ENCODE measurements around the gene KCNIP1.
"Not testable (repeated sequence)": the region's sequence is repeated elsewhere in the genome, so short reads cannot be mapped to it uniquely, and the experiment has no call there.

Gene KCNIP1

DNA sequence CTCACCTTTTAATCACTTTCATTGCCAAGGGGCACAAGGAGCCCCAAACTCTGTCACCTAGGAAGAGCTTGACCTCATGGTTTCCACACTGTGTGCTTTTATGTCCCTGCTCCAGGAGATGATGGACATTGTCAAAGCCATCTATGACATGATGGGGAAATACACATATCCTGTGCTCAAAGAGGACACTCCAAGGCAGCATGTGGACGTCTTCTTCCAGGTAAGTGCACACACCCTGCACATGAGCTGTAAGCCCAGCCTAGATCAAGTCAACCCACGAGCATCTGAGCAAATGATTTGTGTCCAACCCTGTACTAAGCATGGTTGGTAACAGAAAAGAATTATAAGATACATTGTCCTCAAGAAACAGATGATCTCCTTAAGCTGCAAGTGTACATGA lies 228.9 kb downstream of the KCNIP1 start:
- DNase-seq = no peak

DNA sequence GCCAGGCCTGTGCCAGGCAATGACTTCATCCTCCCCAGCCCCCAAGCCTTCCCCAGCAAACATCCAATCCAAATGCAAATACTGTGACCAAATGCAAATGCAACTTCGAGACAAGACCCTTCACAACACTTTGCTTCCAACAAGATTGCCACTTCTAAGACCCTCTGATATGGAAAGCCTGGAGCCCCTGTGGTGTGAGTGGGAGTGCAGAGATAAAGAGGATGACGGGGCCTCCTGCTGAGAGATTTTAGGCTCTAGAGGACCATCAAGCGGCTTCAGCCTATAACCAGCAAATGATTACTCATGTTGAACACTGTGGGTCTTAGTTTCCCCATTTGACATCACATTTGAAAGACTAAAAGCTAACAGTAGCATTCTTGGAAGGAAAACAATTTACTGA lies 233.1 kb downstream of the KCNIP1 start:
- DNase-seq = no peak

DNA sequence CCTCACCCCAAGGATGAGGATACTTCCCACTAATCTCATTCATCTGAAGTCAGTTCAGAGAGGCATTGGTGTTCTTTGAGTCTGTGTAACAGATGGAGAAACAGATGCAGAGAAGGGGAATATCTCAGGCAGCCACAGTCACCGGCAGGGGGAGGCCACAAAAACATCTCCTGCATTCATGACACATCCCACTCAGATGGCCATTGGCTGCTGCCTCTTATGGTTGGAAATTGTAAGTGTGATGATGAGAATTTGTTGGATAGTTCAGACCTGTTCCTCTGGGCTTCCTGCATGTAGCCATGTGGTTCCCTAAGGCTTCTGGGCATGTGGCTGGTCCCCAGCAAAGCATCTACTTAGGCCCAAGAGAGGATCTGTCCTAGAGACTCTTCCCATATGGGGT lies 233.8 kb downstream of the KCNIP1 start:
- no peak for DNase-seq

DNA sequence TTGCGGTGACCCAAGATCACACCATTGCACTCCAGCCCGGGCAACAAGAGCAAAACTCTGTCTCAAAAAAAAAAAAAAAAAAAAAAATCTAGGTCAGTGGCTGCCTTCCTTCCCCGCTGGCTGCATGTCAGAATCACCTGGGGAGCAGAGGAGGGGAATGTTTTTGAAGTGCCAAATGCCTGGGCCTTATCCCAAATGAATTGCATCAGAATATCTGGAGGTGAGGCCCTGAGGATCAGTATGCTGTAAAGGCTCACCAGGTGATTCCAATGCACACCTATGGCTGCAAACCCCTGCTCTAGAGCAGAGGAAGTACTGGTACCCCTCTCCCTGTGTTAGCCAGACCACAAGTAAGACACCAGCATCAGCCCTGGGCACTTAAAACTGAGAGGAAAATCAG lies 235.0 kb downstream of the KCNIP1 start:
- no peak for DNase-seq

DNA sequence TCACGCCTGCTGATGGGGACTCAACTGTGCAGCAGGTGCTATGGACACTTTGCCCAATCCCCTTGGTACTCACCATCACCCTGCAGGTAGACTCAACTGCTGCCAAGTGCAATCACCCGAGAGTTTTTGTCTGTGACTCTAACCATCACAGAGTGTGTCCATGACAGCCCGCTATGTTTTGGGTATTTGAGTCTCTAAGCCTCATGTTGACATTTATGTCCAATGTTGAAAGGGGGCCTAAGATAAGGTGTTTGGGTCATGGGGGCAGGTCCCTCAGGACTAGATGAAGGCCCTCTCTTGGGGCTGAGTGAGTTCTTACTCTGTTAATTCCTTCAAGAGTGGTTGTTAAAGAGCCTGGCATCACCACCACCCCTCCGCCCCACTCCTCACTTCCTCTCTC lies 235.6 kb downstream of the KCNIP1 start:
- DNase-seq = no peak

DNA sequence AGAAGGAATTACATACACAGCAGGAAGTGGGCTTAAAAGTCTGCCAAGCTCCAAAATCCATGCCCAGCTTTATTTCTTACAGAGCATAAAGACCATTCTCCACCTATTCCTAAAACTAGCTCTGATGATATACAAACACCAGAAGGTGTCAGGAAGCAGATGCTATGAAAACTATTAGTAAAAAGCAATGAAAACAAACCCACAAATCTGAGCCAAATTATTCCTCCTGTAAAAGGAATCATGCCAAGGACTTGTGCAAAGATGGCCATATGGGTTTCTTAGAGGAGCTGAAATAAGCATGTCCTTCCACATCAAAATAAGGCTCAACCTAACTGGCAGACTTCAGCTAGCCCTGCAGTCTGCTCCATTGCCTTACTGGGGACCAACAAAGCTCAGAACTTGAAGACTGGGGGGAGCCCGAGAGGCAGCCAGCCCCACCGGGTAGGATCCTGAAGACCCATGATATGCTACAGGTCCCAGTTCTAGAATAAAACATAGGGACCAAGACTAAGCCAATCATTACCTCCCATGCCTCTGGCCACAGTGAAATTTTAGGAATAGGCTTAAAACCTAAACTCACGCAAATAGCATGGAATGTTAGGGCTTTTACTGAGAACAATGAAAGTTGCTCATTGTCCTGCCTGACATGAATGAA lies 236.9 kb downstream of the KCNIP1 start:
- DNase-seq = no peak

DNA sequence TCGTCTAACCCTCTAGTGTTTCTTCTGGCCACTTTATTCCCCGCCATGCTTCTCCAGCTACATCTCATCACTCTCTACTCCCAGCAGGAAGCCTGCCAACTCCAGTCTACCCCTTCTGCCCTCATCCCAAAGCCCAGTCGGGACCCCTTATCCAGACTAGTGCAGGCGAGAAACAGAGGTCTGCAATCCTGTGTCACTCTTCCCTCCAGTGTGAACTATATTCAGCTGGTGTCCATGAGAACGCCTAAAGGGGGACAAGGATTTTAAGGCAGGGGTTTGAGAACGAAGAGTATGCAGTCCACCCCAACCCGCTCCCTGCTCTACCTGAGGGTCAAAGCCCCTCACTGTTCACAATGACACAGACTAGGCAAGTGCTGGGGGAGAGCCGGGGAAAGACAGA lies 238.0 kb downstream of the KCNIP1 start:
- no peak for DNase-seq

DNA sequence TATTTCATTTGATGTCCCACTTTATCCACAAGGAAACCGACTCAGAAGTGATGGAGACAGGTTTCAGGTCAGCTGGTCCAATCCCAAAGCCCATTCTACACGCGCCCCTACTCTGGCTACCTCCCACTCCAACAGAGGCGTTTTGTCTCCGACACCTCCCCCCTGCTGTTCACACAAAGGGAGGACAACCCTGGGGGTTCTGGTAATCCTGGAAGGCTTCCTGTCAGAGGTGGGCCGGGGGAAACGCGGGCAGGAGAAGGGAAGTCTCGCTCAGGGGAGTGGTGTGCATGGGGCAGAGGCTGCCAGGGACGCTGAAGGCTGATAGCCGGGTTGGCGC lies 240.0 kb downstream of the KCNIP1 start:
- no peak for DNase-seq

DNA sequence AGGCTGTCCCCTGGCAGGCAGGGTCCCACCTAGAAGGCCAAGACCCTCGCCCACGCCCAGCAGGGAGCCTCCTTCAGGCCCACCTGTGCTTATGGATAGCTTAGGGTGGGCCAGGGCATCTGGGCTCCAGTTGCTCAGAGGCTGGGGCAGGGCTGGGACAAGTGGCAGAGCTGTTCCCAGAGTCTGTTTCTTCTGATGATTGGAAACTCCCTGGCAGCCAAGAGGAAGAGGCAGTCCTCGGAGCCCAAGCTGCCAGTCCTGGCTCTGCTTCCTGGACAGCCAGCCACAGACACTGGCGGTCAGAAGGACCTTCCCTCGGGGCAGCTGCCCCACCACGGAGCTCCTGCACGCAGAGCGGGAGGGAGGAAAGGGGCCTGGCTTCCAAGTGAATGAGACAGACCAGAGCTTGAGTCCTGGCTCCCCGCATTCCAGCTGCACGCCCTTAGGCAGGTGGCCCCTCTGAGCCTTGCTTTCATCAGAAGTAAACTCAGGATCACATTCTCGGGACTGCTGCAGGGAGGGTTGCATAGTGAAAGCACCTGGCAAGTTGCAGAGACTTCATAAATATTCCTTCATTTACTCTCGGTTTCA lies 241.8 kb downstream of the KCNIP1 start:
- DNase-seq = no peak

DNA sequence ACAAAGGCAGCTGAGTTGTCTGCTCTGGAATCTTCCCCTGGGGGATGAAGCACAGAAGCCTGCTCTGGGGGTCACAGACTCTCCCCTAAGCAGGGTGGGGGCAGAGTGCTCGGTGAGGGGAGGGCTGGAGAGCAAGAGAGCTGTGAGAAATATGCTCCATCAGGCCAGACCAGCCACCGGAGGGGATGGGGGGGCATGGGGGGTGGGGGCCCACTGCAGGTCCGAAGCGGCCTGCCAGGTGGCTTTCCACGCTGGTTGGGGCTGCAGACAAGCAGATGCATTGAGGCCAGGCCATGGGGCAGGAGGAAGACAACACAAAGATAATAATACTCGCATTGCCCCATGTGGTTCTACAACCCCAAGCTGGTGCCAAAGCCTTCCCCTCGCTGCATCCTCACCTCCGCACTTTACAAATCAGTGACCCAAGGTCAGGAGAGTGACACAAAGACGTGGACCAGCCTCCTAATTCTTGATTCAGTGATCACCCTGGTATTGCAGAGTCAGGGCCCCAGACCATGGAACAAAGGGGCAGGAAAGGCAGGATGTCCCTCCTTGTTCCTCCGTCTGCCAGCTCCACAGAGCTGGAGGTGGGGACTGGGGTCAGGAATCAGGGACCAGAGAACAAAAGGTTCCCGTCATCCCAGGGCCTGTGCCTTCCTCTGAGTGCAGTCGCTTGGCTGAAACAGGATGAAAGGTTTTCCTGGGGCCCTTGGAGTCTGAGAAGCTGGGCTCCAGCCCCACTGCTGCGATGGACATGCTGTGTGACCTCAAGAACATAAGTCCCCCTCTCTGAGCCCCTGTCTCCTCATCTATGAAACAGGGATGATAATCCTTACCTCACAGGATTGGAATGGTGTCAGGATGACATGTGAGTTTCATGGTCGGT lies 242.5 kb downstream of the KCNIP1 start:
- no peak for DNase-seq

DNA sequence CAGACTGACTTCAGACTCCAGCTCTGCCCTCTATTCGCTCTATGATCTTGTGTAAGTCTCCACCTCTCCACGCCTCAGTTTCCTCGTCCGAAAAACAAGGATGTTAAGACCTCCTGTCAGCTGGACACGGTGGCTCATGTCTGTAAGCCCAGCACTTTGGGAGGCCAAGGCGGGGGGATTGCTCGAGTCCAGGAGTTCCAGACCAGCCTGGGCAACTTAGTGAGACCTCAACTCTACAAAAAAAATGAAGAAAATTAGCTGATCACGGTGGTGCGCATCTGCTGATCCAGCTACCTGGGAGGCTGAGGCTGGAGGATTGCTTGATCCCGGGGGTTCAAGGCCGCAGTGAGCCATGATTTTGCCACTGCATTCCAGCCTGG lies 243.1 kb downstream of the KCNIP1 start:
- no peak for DNase-seq

DNA sequence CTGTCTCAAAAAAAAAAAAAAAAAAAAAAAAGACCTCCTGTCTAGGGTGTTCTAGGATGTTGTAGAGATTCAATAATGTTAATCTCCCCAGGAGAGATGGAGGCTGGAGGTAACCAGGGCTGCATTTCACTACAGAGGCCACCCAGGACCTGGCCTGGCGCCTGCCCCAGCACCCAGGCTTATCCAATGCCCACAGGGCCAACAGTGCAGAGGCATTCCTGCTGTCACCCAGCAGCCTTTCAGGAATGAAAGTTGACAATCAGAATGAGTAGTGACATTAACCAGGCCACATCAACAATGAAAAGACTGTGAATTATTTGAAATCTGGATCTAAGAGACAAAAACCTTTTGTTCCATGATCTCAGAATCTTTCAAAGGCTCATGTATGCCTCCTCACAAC lies 243.5 kb downstream of the KCNIP1 start:
- DNase-seq = no peak

DNA sequence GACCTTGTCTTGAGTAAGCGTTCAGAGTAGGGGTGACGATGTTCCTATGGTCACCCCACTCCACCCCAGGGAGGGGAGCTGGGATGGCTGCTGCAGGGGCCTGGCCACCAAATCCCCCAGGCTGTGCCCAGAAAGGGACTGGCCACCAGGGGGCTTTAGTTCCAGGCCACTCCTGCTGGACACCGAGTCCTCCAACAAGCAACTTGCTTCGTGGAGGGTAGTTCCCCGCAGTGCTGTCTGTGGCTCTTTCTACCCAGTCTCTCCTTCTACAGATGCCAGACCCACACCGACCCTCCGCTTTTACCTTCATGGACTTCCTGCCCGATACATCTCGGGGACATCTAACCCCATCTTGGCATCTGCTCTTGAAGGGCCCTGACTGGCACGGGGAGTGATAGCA lies 244.0 kb downstream of the KCNIP1 start:
- no peak for DNase-seq

DNA sequence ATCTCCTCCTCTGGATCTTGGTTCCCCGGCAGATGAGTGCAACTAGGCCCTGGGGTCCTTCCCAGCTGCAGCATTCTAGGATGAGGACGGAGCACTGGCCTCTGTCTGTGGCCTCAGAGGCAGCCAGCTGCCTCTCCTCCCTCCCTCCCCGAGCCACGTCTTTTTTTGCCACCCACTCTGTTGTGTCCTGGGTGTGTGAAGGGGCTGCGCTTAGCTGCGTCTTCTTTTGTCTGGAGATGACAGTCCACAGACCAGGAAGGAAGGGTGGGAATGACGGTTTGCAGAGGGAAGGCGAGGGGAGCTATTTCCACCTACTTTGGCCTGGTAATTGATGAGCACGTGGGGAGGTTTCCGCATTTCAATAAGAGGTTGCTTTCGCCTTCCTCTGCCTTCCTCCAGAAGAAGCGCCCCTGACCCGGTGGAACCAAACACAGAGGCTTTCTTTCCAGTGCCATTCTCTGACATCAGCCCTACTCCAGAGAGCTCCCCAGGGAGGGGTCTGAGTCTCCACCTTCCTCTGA lies 245.2 kb downstream of the KCNIP1 start:
- DNase-seq = no peak

DNA sequence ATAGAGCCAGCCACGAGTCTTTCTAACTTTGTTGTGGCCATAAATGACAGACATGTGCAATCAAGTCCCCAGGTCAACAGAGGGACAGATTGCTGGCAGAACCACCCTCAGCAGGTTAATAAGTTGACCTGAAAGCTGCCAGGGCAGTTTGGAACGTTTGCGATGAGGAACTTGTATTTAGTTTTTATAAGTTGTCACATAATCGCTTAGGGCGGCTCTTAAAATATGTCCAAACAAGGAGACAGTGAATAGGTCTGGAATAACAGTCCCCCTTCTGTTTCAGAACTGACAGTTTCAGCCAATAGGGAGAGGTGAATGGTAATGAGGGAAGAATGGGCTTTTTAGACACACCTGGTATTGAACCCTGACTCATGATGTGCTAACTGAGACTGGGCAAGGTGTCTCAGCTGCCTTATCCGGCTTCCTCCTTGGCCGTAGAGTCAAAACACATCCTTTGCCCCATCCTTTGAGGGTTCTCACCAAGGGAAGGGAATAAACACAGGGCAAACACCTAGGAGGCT lies 246.2 kb downstream of the KCNIP1 start:
- no peak for DNase-seq

DNA sequence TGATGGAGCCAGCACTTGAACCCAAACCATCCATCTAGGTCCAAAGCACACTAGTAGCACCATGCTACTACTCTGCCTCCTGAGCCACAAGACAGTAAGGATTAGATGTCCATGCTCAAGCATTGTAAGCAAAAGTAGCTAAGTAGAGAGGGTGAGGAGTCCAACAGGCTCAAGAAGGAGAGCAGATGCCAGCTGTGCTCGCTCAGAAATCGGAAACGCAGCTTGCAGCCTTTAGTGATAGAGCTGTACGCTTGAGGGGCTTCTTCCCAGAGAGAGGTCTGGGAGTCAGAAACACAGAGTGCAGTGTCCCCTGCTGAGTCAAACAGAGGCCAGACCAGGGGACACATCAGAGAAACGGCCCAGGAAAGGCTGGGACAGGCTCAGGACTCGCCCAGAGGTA lies 247.0 kb downstream of the KCNIP1 start:
- no peak for DNase-seq

DNA sequence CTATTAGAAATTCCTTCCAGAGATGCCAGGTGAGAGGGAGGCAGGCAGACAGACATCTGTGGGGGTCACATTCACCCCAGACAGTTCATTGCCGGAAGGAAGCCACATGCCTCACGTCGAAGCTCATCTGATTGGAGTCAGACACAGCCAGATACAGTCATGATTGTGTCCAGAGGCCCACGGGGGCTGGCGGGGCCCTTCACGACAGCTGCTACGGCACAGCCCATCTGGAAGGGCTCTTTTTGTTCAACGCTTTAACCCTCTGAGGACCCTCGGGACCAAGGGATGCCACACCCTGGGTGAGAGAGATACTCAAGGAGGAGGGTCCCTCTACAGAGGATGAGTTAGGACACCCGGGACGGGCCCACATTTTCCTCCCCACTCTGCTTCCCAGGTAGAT lies 247.8 kb downstream of the KCNIP1 start:
- no peak for DNase-seq

DNA sequence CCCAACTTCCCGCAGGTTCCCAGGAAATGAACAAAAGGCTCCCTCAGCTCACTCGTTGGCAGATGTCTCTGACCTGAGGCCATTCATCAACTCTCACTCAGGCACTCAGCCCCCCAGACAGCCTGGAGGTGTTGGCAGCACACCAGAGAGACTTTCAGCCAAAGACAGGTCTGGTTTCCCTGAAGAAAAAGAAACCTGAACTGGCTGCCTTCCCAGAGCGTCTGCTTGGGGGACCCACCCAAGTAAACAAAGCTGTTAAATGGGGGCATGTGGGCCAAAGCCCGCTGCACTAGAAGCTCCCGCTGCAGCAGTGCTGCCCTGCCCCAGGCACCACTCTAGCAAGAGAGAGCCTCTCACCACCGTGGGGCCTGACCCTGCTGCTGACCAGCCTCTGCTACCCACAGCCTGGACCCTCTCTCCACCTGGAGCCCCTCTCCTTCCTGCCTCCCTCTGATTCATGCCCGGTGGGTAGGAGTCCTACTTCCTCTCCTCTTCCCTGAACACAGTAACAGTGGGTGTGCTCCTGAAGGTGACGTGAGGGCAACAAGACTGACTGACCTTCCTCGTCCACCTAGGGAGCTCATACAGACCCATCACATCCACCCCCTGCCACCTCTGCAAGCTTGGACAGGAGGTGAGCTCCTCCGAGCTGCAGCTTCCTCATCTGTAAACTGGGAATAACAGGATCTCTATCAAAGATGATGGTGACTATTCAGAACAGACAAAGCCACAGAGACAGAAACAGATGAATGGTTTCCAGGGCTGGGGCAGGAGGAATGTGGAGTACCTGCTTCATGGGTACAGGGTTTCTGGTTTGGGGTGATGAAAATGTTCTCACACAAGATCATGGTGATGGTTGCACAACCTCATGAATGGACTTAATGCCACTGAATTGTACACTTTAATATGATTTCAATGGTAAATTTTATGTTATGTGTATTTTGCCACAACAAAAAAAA lies 248.7 kb downstream of the KCNIP1 start:
- no peak for DNase-seq

DNA sequence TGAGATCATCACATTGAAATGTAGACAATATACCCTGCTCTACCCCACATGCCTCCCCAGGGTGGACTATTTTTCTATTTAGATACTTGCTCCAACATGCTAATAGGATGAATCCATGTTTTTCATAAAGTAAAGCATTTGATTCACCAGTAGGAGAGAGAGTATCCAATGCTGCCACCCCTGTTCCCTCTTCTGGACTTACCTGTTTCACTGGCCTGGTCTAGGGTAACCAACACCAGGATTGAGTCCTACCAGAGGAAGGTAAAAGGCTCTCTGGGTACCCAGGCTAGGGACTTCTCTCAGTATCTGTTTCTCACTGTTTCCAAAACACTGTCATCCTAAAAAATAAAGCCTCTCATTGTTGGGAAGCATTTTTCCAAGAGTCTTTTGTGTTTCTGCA lies 249.5 kb downstream of the KCNIP1 start:
- DNase-seq = no peak

DNA sequence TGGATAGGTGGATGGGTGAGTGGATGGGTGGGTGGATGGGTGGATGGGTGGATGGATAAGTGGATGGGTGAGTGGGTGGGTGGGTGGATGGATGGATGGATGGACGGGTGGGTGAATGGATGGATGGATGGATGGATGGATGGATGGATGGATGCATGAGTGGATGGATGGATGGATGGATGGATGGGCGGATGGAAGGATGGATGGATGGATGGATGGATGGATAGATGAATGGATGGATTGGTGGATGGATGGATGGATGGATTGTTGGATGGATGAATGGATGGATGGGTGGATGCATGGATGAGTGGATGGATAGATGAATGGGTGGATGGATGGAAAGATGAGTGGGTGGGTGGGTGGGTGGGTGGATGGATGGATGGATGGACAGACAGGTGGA lies 250.7 kb downstream of the KCNIP1 start:
- not testable (repeated sequence) for DNase-seq

DNA sequence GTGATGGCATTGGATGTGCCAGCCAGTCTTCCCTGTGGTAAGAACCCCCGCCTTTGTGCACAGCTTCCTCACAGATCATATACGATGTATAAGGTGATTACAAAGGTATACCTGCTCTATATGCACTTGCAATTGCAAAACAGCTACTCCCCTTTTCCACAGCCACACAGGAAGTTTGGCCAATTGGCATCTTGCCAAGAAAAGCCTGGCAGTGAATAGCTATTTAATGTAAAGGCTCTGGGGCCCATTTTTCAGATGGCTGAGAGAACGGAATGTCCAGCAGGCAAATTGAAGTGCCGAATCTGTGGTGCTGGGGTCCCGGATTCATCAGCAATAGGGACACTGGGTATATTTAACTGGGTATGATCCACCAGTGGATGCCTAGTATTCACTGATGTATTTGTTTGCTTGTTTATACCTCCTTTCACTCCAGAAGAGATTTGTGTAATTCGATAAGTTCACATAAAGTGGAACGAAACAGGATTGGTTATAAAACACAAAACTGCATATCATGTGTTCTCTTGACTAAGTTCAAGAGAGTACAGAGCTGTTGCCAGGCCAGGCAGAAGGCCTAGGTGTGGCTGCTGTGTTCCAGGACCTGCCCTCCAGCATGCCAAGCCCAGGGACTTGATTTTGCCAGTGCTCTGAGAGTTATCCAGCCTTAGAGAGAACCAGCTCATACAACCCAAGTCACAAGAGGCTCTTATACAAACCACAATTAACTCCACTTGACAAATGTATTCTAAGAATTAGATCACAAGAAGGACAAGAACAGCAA lies 252.0 kb downstream of the KCNIP1 start:
- DNase-seq = no peak

DNA sequence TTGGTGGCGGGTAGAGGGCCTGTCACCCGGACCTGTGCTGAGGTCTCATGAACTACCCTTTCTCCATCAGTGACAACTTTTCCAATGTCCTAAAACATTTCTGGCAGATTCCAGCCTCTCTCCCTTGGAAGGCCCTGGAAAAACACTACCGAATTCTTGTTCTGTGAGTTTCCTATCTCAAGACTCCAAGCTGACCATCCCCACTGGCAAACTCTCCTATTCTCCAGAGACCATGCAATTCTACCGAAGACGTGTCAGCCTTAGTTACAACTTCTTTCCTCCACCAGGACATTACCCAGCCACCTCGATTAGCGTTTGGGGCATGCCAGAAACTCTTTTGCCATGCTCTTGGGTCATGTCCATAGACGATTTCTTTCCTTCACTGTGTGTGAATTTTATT lies 252.9 kb downstream of the KCNIP1 start:
- no peak for DNase-seq

All from activated CD4-positive, alpha-beta T cell treated with anti-CD3 and anti-CD28 coated beads, Interleukin-2, amount 50 U/mL, for 1 hour (primary cell).